ENCODE measurements around the gene SMKR1.

DNA sequence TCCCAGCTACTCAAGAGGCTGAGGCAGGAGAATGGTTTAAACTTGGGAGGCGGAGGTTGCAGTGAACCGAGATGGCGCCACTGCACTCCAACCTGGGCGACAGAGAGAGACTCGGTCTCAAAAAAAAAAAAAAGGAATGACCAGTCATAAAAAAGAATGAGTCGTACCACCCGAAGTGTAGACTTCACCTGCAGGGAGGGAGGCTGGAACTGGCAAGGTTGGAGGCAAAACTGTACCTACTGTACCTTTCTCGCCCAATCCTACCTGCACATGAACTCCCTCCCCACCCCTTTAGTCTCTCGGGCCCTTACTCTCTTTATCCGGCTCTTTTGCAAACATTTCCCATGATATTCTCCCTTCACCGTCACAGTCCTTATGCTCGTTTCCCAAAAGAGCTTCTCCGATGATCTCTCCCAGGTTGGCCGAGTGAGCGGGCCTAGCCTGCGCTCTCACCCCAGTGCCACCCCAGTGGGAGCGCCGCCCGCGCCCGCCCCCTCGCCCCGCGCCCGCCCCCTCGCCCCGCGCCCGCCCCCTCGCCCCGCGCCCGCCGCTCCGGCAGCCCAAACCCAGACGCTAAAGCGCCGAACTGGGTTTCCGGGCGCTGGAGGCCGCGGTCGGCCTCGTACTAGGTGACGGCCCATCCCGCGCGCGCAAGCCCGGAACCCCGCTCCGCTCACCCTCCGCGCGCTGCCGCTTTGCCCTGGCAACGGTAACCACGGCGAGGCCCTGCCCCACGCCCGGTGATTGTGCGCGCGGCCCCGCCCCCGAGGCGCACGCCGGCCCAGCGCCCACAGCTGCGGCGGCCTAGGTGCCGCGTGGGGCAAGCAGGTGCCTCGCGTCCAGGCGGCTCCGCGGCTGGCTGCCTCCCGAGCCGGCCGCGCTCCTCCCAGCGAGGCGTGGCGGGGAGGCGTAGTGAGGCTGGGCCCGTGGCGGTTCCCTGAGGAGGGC is at the start of gene SMKR1:
- TF ChIP-seq EZH2phosphoT487 (IDR thresholded peaks at IDR 0.05; ENCODE audit: borderline replicate concordance, low read length) = peak; percentile 92
- TF ChIP-seq, protein P1, sequence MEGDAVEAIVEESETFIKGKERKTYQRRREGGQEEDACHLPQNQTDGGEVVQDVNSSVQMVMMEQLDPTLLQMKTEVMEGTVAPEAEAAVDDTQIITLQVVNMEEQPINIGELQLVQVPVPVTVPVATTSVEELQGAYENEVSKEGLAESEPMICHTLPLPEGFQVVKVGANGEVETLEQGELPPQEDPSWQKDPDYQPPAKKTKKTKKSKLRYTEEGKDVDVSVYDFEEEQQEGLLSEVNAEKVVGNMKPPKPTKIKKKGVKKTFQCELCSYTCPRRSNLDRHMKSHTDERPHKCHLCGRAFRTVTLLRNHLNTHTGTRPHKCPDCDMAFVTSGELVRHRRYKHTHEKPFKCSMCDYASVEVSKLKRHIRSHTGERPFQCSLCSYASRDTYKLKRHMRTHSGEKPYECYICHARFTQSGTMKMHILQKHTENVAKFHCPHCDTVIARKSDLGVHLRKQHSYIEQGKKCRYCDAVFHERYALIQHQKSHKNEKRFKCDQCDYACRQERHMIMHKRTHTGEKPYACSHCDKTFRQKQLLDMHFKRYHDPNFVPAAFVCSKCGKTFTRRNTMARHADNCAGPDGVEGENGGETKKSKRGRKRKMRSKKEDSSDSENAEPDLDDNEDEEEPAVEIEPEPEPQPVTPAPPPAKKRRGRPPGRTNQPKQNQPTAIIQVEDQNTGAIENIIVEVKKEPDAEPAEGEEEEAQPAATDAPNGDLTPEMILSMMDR (conservative IDR thresholded peaks at IDR 0.05; ENCODE audit: low read depth, low read length) = no peak
